GM12878 (cell line): Measurements from ENCODE around the gene VTN. TPM values are rescaled to one million over a fixed set of nuclear protein-coding genes. Genes with fewer than 3 reads are reported as not detected.

ENCODE experiments used
- ATAC-seq: fragments of 200-7000 bp; cut with Tn5 transposase; 3 replicates; pipeline ENCODE4 v1.9.1; 2020; ENCODE audit warnings: mild to moderate bottlenecking, moderate library complexity
- BruUV-seq: library from RNA; stranded (reverse); fragments of 400-500 nt; replicated peaks from 2 replicates; lab custom pipeline; 2021; lab: Mats Ljungman, UMichigan
- CTCF ChIA-PET: fragments of 300-600 bp; sonication (Branson Sonifier 250); formaldehyde crosslinking; extraction: SDS; loops from one replicate; lab custom pipeline; 2021; ENCODE audit warnings: inconsistent platforms; lab: Yijun Ruan, JAX
- POLR2A ChIA-PET: fragments of 350-600 bp; formaldehyde crosslinking; extraction: SDS; loops from one replicate; lab custom pipeline; 2021; ENCODE audit warnings: inconsistent platforms; lab: Charles Lee
- RAD21 ChIA-PET: fragments of 300-600 bp; sonication (Branson Sonifier 250); formaldehyde crosslinking; loops from one replicate; lab custom pipeline; 2023; ENCODE audit warnings: antibody characterized with exemption; ENCODE audit not compliant: unreplicated experiment; lab: Charles Lee
- SMC1A ChIA-PET: fragments of 300-600 bp; sonication (Branson Sonifier 250); formaldehyde crosslinking; loops from one replicate; lab custom pipeline; 2023; ENCODE audit not compliant: unreplicated experiment, uncharacterized antibody; lab: Charles Lee
- DNase-seq: peaks from one replicate; pipeline ENCODE4 v3.0.0-alpha.2; 2011; ENCODE audit warnings: low read depth, low spot score
- FAIRE-seq: peaks from 3 replicates; lab custom pipeline; 2011; peaks lifted over from hg19 to GRCh38; lab: Jason Lieb, UNC
- H2AFZ ChIP-seq: 2 replicates; pipeline ENCODE4 v1.6.0; 2011; ENCODE audit warnings: low read depth, low read length, control low read depth; ENCODE audit not compliant: control insufficient read depth
- H3K27ac ChIP-seq: 2 replicates; pipeline ENCODE4 v1.5.1; 2011; ENCODE audit warnings: control low read depth; ENCODE audit not compliant: control insufficient read depth, insufficient read depth
- H3K27me3 ChIP-seq, 2 experiments: replicated peaks in 1 of 2; 2 replicates each; pipeline versions ENCODE4 v1.6.0 to v1.6.1; 2011; ENCODE audit warnings: low read length in 1 of 2; ENCODE audit not compliant: control insufficient read depth in 2 of 2, insufficient read depth in 2 of 2
- H3K36me3 ChIP-seq, 2 experiments: 2 replicates each; pipeline ENCODE4 v1.5.1; 2011; ENCODE audit warnings: low read length in 1 of 2; ENCODE audit not compliant: control insufficient read depth in 2 of 2, insufficient read depth in 2 of 2
- H3K4me1 ChIP-seq: 2 replicates; pipeline ENCODE4 v1.6.1; 2011; ENCODE audit warnings: mild to moderate bottlenecking, low read length, moderate library complexity, mixed read lengths; ENCODE audit not compliant: control insufficient read depth, insufficient read depth
- H3K4me2 ChIP-seq: 2 replicates; pipeline ENCODE4 v1.6.0; 2011; ENCODE audit warnings: control low read depth; ENCODE audit not compliant: control insufficient read depth, insufficient read depth
- H3K4me3 ChIP-seq: fragments of 200-600 bp; sonication (generic); 2 replicates; pipeline ENCODE4 v1.5.1; 2016
- H3K79me2 ChIP-seq: 2 replicates; pipeline ENCODE4 v1.6.0; 2011; ENCODE audit warnings: low read length; ENCODE audit not compliant: control insufficient read depth, insufficient read depth
- H3K9ac ChIP-seq: 2 replicates; pipeline ENCODE4 v1.8.0; 2011; ENCODE audit warnings: low read length, control low read depth, mixed read lengths; ENCODE audit not compliant: control insufficient read depth, insufficient read depth
- H3K9me3 ChIP-seq: replicated peaks from 3 replicates; pipeline ENCODE4 v1.5.1; 2011; ENCODE audit warnings: mild to moderate bottlenecking, low read length; ENCODE audit not compliant: control insufficient read depth, insufficient read depth
- H4K20me1 ChIP-seq: 2 replicates; pipeline ENCODE4 v1.6.0; 2011; ENCODE audit not compliant: control insufficient read depth, insufficient read depth
- GABPA ChIP-seq: IDR thresholded peaks from 2 replicates; pipeline ENCODE4 v1.6.1; 2014; ENCODE audit warnings: antibody characterized with exemption, low read depth, mild to moderate bottlenecking, inconsistent platforms
- IKZF1 ChIP-seq: fragments of 450-650 bp; conservative IDR thresholded peaks from 2 replicates; pipeline ENCODE4 v1.6.1; 2017; ENCODE audit warnings: antibody characterized with exemption, mild to moderate bottlenecking
- IKZF2 ChIP-seq, 2 experiments: fragments of 450-650 bp; IDR thresholded peaks; 2 replicates each; pipeline ENCODE4 v1.6.1; 2017; ENCODE audit warnings: mild to moderate bottlenecking in 2 of 2, moderate library complexity in 2 of 2
- JUND ChIP-seq: IDR thresholded peaks from 2 replicates; pipeline ENCODE4 v1.6.1; 2012; ENCODE audit warnings: low read depth, mild to moderate bottlenecking, low read length, improper control_type of control experiment, moderate library complexity
- KLF5 ChIP-seq: fragments of 450-650 bp; IDR thresholded peaks from 2 replicates; pipeline ENCODE4 v1.6.1; 2014; ENCODE audit warnings: mild to moderate bottlenecking; ENCODE audit not compliant: partially characterized antibody
- MXI1 ChIP-seq: fragments of 150-350 bp; IDR thresholded peaks from 2 replicates; pipeline ENCODE4 v1.6.1; 2011; ENCODE audit warnings: low read depth, mild to moderate bottlenecking, inconsistent platforms, low read length, improper control_type of control experiment
- MYC ChIP-seq: IDR thresholded peaks from 2 replicates; pipeline ENCODE4 v1.6.1; 2011; ENCODE audit warnings: mild to moderate bottlenecking, low read length, moderate library complexity, inconsistent platforms; ENCODE audit not compliant: insufficient read depth, insufficient replicate concordance, insufficient read length, severe bottlenecking
- POLR2A ChIP-seq: IDR thresholded peaks from 2 replicates; pipeline ENCODE4 v1.6.1; 2011; ENCODE audit warnings: low read depth, mild to moderate bottlenecking, low read length
- RAD51 ChIP-seq: fragments of 450-650 bp; IDR thresholded peaks from 2 replicates; pipeline ENCODE4 v1.6.1; 2016; ENCODE audit warnings: moderate library complexity, mild to moderate bottlenecking, inconsistent platforms
- SIX5 ChIP-seq: IDR thresholded peaks from 2 replicates; pipeline ENCODE4 v1.6.1; 2011; ENCODE audit warnings: mild to moderate bottlenecking, low read depth, low read length, moderate library complexity; ENCODE audit not compliant: severe bottlenecking
- SP1 ChIP-seq: IDR thresholded peaks from one replicate; pipeline ENCODE4 v1.6.1; 2011; ENCODE audit warnings: low read depth, low read length
- SREBF2 ChIP-seq: IDR thresholded peaks from 2 replicates; pipeline ENCODE4 v1.6.1; 2012; ENCODE audit warnings: mild to moderate bottlenecking, low read length
- STAT3 ChIP-seq: IDR thresholded peaks from 2 replicates; pipeline ENCODE4 v1.6.1; 2011; ENCODE audit warnings: low read depth, low read length, improper control_type of control experiment
- TAF1 ChIP-seq: IDR thresholded peaks from 2 replicates; pipeline ENCODE4 v1.6.1; 2011; ENCODE audit warnings: mild to moderate bottlenecking, low read depth, low read length, borderline replicate concordance
- TCF12 ChIP-seq: IDR thresholded peaks from 2 replicates; pipeline ENCODE4 v1.6.1; 2011; ENCODE audit warnings: low read depth, mild to moderate bottlenecking, low read length
- ZNF384 ChIP-seq: IDR thresholded peaks from 2 replicates; pipeline ENCODE4 v1.6.1; 2012; ENCODE audit warnings: low read depth, mild to moderate bottlenecking, low read length, improper control_type of control experiment, borderline replicate concordance
- WGBS: methylation state at CpG from one replicate; pipeline ENCODE4 v1.1.6; 2016; ENCODE audit warnings: low lambda C conversion rate; ENCODE audit not compliant: insufficient replicate concordance, insufficient coverage; ENCODE audit errors: missing lambda C conversion rate; 5-methylcytosine and 5-hydroxymethylcytosine counted together
- in situ Hi-C: fragments of 300-500 bp; cut with MboI; formaldehyde crosslinking; loops from 9 replicates; pipeline ENCODE4 v1.14.3; 2018; ENCODE audit warnings: mixed read lengths
- intact Hi-C: fragments of 100-400 bp; cut with micrococcal nuclease; formaldehyde crosslinking; loops from one replicate; pipeline ENCODE4 v1.14.2; 2022; ENCODE audit not compliant: unreplicated experiment
- polyA plus RNA-seq, 11 experiments: library from polyadenylated mRNA; depleted of rRNA in 4 of 11; unstranded in 6 of 11; stranded (reverse) in 5 of 11; fragments of >200 nt; fragmentation: Nextera tagmentation in 4 of 11; fragmentation: Illumina TruSeq in 1 of 11; extraction: Ambion mirVana in 4 of 11; extraction: Trizol in 1 of 11; gene quantifications; 1 replicate in 1 of 11; 2 replicates in 10 of 11; pipeline versions ENCODE4 v1.2.1 to v1.2.3, GENCODE V29; 2011 to 2016; ENCODE audit warnings: inconsistent platforms in 2 of 11, missing spikeins in 2 of 11, low read depth in 1 of 11
- total RNA-seq, 4 experiments: library from RNA; depleted of rRNA in 3 of 4; stranded (reverse); fragments of >200 nt in 3 of 4; fragmentation: Illumina TruSeq in 1 of 4; extraction: Trizol in 1 of 4; gene quantifications; 2 replicates each; pipeline versions ENCODE4 v1.2.1 to v1.2.3, GENCODE V29; 2013 to 2021
- TF ChIP-seq, protein P1 (sequence below): fragments of 150-350 bp; IDR thresholded peaks from 2 replicates; pipeline ENCODE4 v1.6.1; 2016; ENCODE audit warnings: low read depth, low read length

Gene VTN
- total and polyA plus RNA-seq, 10 of the 15 experiments (the other 5 are each of a cell fraction or from before 2014, with no cell fraction given), result 0.04 to 1.3 (median 0.13) TPM; not detected in 5

DNA sequence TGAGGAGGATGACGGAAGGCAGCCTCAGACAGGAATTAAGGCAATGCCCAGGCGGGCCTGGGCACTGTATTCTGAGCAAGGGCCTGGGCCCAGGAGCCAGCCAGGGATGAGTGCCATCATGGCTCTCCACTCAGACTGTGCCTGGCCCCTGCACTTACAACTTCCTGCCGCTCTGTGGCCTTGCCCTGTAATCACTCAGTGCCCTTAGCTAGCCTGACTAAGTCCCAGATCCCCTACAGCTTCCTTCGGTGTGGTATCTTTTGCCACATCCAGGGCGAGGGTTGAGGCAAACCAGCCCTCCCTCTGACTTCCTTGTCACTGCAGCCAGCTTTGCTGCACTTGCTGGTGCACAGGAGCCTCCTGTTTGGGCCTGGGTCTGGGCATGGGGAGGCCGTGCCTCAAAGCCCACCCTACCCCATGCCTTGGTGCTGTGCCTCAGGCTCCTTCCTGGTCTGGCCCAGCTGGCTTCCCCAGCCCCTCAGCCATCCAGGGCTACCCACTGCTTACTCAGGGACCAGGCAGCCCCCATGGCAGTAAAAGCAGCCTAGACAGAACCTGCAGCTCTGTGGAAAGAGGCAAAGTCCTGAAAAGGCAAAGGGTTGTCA, 26.6 kb upstream of the VTN start:
- CTCF ChIA-PET, result interaction anchor here (6.2 kb wide), 1 partner anchor 19 kb away, joined by 37 read pairs; no protein-coding TSS in a partner anchor
- SMC1A ChIA-PET, result no interaction called here
- Histone ChIP-seq H3K27ac (no peak overlapping the region), H3K79me2 (no peaks in the 10 kb centered on the region), H4K20me1 (no peaks in the 10 kb centered on the region), H2AFZ (no peak overlapping the region), H3K9ac (no peak overlapping the region), H3K4me3 (no peak overlapping the region), H3K4me2 (no peak overlapping the region), H3K27me3 (no peaks in the 10 kb centered on the region), H3K36me3 (peaks cover 1 to 6% of the 10 kb centered on the region in 2 experiments; a peak in 3 of 4 replicates), H3K9me3 (no peaks in the 10 kb centered on the region), H3K4me1 (no peaks in the 10 kb centered on the region; the same call in 1 of the 2 replicates)
- no peak for TF ChIP-seq STAT3
- no peak for TF ChIP-seq GABPA
- TF ChIP-seq RAD51, result no peak
- 0 out of 2 replicates have a peak, but pooled peaks have one; percentile 38 for TF ChIP-seq POLR2A
- TF ChIP-seq MXI1, result no peak
- in situ Hi-C loops (no loop called here), intact Hi-C loops (no loop called here)
- no TSS peak for BruUV-seq
- POLR2A ChIA-PET, result no interaction called here
- DNase-seq, result no peak
- 86% methylated on average over 5 of the region's 6 CpGs for WGBS
- ATAC-seq, result no peak
- no peak for FAIRE-seq
- RAD21 ChIA-PET, result no interaction called here

DNA sequence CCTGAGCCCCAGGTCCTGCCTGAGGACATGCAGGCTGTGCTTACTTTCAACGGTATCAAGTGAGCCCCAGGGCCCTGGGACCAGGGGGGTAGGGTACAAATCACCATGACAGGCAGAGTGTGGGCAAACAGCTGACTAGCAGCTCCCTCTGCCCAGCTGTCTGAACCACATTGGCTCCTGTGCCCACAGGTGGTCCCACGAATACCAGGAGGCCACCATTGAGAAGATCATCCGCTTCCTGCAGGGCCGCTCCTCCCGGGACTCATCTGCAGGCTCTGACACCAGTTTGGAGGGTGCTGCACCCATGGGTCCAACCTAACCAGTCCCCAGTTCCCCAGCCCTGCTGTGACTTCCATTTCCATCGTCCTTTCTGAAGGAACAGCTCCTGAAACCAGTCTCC, 25.9 kb upstream of the VTN start:
- H3K36me3 ChIP-seq, result peaks cover 1 to 6% of the 10 kb centered on the region in 2 experiments; a peak in 3 of 4 replicates
- TF ChIP-seq SP1 (no peak), KLF5 (no peak), JUND (no peak), TCF12 (no peak), IKZF2 (IDR thresholded peaks at IDR 0.05) (no peak), MYC (no peak), IKZF1 (no peak), SREBF2 (no peak), ZNF384 (no peak), TAF1 (no peak), SIX5 (no peak)
- TF ChIP-seq, protein P1, sequence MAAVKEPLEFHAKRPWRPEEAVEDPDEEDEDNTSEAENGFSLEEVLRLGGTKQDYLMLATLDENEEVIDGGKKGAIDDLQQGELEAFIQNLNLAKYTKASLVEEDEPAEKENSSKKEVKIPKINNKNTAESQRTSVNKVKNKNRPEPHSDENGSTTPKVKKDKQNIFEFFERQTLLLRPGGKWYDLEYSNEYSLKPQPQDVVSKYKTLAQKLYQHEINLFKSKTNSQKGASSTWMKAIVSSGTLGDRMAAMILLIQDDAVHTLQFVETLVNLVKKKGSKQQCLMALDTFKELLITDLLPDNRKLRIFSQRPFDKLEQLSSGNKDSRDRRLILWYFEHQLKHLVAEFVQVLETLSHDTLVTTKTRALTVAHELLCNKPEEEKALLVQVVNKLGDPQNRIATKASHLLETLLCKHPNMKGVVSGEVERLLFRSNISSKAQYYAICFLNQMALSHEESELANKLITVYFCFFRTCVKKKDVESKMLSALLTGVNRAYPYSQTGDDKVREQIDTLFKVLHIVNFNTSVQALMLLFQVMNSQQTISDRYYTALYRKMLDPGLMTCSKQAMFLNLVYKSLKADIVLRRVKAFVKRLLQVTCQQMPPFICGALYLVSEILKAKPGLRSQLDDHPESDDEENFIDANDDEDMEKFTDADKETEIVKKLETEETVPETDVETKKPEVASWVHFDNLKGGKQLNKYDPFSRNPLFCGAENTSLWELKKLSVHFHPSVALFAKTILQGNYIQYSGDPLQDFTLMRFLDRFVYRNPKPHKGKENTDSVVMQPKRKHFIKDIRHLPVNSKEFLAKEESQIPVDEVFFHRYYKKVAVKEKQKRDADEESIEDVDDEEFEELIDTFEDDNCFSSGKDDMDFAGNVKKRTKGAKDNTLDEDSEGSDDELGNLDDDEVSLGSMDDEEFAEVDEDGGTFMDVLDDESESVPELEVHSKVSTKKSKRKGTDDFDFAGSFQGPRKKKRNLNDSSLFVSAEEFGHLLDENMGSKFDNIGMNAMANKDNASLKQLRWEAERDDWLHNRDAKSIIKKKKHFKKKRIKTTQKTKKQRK, result no peak

More for the DNA sequence above, 25.9 kb upstream of the VTN start:
- CTCF ChIA-PET, result interaction anchor here (1.7 kb wide), 1 partner anchor 20 kb away, joined by 3 read pairs; no protein-coding TSS in a partner anchor
- H3K9me3 ChIP-seq, result no peaks in the 10 kb centered on the region
- no peak overlapping the region for H2AFZ ChIP-seq
- no peak for DNase-seq
- FAIRE-seq, result no peak
- BruUV-seq, result no TSS peak
- POLR2A ChIA-PET, result no interaction called here
- no peaks in the 10 kb centered on the region for H3K79me2 ChIP-seq
- no peak overlapping the region for H3K4me2 ChIP-seq
- intact Hi-C loops (no loop called here), in situ Hi-C loops (no loop called here)
- SMC1A ChIA-PET, result no interaction called here
- no peak overlapping the region for H3K9ac ChIP-seq
- H3K4me1 ChIP-seq, result no peaks in the 10 kb centered on the region
- no peaks in the 10 kb centered on the region for H3K27me3 ChIP-seq
- RAD21 ChIA-PET, result no interaction called here
- 78% methylated on average over 6 of the region's 6 CpGs for WGBS
- ATAC-seq, result no peak
- no peak overlapping the region for H3K4me3 ChIP-seq
- no peaks in the 10 kb centered on the region for H4K20me1 ChIP-seq
- no peak overlapping the region for H3K27ac ChIP-seq
